ENCODE results near the gene FSD1. TPM values are rescaled to one million over a fixed set of nuclear protein-coding genes. Genes with fewer than 3 reads are reported as not detected.

Gene FSD1
- total RNA-seq, 1 donor from 2014 or later, result 46.5 TPM

GRCh38 chr19:4360641-4361151 is 56.3 kb downstream of the FSD1 start:
- no peaks in the 10 kb centered on the region for H3K4me1 Mint-ChIP-seq (ENCODE audit: low read depth)
- H3K27ac Mint-ChIP-seq, result no peak overlapping the region
- no peaks in the 10 kb centered on the region for H3K27me3 Mint-ChIP-seq (ENCODE audit: insufficient read depth)
- peaks cover 9% of the 10 kb centered on the region for H3K36me3 Mint-ChIP-seq (ENCODE audit: low read depth)
- DNase-seq (ENCODE audit: low spot score), result no peak
- H3K9me3 Mint-ChIP-seq, result no peaks in the 10 kb centered on the region
- intact Hi-C loops (cut with micrococcal nuclease), result no loop called here
- H3K4me3 Mint-ChIP-seq, result no peak overlapping the region

- no peaks in the 10 kb centered on the region for H3K27me3 Mint-ChIP-seq (ENCODE audit: insufficient read depth)
- no peak for DNase-seq (ENCODE audit: low spot score)
- no peaks in the 10 kb centered on the region for H3K4me1 Mint-ChIP-seq (ENCODE audit: low read depth)
- H3K36me3 Mint-ChIP-seq (ENCODE audit: low read depth), result peaks cover 9% of the 10 kb centered on the region
- no peak overlapping the region for H3K4me3 Mint-ChIP-seq
- intact Hi-C loops (cut with micrococcal nuclease), result no loop called here
- H3K27ac Mint-ChIP-seq, result no peak overlapping the region
- no peaks in the 10 kb centered on the region for H3K9me3 Mint-ChIP-seq
These were observed 57.0 kb downstream of the FSD1 start for GRCh38 chr19:4361152-4362046.

DNA sequence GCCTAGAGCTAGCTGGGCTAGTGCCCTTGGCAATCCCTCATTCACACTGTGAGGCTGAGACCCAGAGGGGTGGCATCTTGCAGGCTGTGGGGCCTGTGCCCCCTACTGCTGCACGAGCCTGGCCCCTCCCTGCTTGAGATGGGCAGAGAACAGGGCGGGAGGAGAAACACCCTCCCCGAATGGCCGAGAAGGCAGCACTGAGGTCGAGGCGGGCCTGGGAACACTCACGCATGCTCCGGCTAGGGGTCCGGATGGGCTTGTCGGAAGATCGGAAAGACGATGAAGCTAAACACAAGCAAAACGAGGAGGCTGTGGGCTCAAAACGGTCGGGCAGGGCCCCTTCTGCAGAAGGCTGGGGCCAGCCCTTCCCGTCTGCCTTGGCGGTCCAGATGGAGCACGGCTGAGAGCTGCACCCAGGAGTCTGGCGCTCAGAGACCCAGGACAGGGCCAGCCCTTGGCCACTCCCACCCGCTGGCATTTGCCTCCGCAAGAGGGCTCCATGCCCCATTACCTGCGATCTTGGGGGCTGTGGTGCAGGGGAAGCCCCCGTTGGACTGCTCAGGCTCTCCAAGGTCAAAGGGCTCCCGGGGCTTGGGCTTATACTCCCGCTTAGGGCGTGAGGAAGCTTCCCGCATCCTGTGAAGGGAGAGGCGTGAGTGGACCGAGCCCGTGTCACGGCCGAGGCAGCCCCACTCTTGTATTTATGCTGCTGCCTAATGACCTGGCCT is 57.9 kb downstream of the FSD1 start:
- no peaks in the 10 kb centered on the region for H3K9me3 Mint-ChIP-seq
- no peak overlapping the region for H3K4me3 Mint-ChIP-seq
- H3K27ac Mint-ChIP-seq, result no peak overlapping the region
- intact Hi-C loops (cut with micrococcal nuclease), result no loop called here
- DNase-seq (ENCODE audit: low spot score), result no peak
- H3K4me1 Mint-ChIP-seq (ENCODE audit: low read depth), result no peaks in the 10 kb centered on the region
- peaks cover 9% of the 10 kb centered on the region for H3K36me3 Mint-ChIP-seq (ENCODE audit: low read depth)
- H3K27me3 Mint-ChIP-seq (ENCODE audit: insufficient read depth), result no peaks in the 10 kb centered on the region

- peaks cover 4% of the 10 kb centered on the region for H3K4me1 Mint-ChIP-seq (ENCODE audit: low read depth)
- no peaks in the 10 kb centered on the region for H3K9me3 Mint-ChIP-seq
- peaks cover 9% of the 10 kb centered on the region for H3K36me3 Mint-ChIP-seq (ENCODE audit: low read depth)
- intact Hi-C loops (cut with micrococcal nuclease), result no loop called here
- DNase-seq (ENCODE audit: low spot score), result no peak
- H3K4me3 Mint-ChIP-seq, result no peak overlapping the region
- H3K27ac Mint-ChIP-seq, result no peak overlapping the region
- no peaks in the 10 kb centered on the region for H3K27me3 Mint-ChIP-seq (ENCODE audit: insufficient read depth)
These were observed 58.6 kb downstream of the FSD1 start for GRCh38 chr19:4362831-4363545.

- DNase-seq (ENCODE audit: low spot score), result no peak
- Mint-ChIP-seq H3K4me1 (ENCODE audit: low read depth) (peaks cover 12% of the 10 kb centered on the region), H3K36me3 (ENCODE audit: low read depth) (peaks cover 9% of the 10 kb centered on the region), H3K9me3 (no peaks in the 10 kb centered on the region), H3K4me3 (no peak overlapping the region), H3K27me3 (ENCODE audit: insufficient read depth) (no peaks in the 10 kb centered on the region), H3K27ac (no peak overlapping the region)
- intact Hi-C loops (cut with micrococcal nuclease), result no loop called here
These were observed 59.3 kb downstream of the FSD1 start for GRCh38 chr19:4363571-4364304.

DNA sequence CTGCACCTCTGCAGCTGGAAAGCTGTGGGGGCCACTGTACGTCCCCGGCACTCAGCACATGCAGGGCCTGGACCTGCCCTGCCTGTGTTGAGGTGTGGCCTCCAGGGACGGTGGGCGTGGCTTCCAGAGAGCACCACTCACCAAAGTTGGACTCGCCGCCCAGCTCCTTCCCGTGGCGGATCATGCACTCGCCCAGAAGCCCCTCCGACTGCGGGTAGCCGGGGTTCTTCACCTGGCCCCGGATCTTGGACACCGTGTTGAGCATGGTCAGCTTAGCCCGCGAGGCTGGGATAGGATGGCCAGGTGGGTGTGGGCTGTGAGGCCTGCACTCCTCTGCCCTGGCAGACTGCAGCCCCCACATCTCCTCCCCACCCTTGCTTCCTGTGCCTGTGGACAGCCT is 60.9 kb downstream of the FSD1 start:
- Mint-ChIP-seq H3K4me3 (no peak overlapping the region), H3K9me3 (no peaks in the 10 kb centered on the region), H3K36me3 (ENCODE audit: low read depth) (peaks cover 6% of the 10 kb centered on the region), H3K4me1 (ENCODE audit: low read depth) (peaks cover 16% of the 10 kb centered on the region), H3K27me3 (ENCODE audit: insufficient read depth) (no peaks in the 10 kb centered on the region), H3K27ac (no peak overlapping the region)
- intact Hi-C loops (cut with micrococcal nuclease), result no loop called here
- no peak for DNase-seq (ENCODE audit: low spot score)

GRCh38 chr19:4365791-4366665 is 61.6 kb downstream of the FSD1 start:
- no peak overlapping the region for H3K27ac Mint-ChIP-seq
- no peak for DNase-seq (ENCODE audit: low spot score)
- peaks cover 5% of the 10 kb centered on the region for H3K36me3 Mint-ChIP-seq (ENCODE audit: low read depth)
- H3K4me1 Mint-ChIP-seq (ENCODE audit: low read depth), result peaks cover 23% of the 10 kb centered on the region
- intact Hi-C loops (cut with micrococcal nuclease), result no loop called here
- H3K27me3 Mint-ChIP-seq (ENCODE audit: insufficient read depth), result no peaks in the 10 kb centered on the region
- no peaks in the 10 kb centered on the region for H3K9me3 Mint-ChIP-seq
- H3K4me3 Mint-ChIP-seq, result no peak overlapping the region

DNA sequence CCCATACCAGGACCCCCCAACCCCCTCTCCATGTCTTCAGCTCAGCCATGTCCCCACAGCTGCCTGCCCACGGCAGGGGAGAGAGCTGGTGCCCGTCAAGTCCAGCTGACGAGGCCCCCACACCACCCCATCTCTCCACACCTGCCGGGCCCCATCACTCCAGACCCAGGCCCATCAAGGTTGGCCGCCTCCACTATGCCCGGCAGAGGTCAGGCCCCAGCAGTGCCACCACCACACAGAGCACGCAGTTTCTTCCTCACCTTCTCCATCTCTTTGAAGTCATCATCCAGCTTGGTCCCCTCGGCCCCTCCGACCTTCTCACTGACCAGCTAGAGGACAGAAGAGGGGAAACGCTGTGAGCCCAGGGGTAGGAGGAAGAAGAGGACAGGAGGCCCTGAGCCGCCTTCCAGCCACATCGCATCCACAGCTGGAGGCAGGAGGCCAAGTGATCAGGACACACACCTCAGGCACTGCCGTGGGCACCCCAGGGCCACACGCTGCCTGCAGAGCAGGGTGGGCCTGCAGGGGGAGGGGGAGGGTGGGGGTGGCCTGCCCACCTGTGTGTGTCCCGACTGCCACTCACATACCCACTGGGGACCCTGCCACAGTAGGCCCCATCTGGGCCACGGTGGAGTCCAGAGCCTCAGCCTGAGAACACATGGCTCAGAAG is 62.4 kb downstream of the FSD1 start:
- H3K27me3 Mint-ChIP-seq (ENCODE audit: insufficient read depth), result no peaks in the 10 kb centered on the region
- H3K36me3 Mint-ChIP-seq (ENCODE audit: low read depth), result peaks cover 5% of the 10 kb centered on the region
- H3K4me1 Mint-ChIP-seq (ENCODE audit: low read depth), result peaks cover 31% of the 10 kb centered on the region
- H3K27ac Mint-ChIP-seq, result no peak overlapping the region
- no peaks in the 10 kb centered on the region for H3K9me3 Mint-ChIP-seq
- H3K4me3 Mint-ChIP-seq, result no peak overlapping the region
- intact Hi-C loops (cut with micrococcal nuclease), result no loop called here
- DNase-seq (ENCODE audit: low spot score), result no peak

- H3K27ac Mint-ChIP-seq, result peak overlapping the region; percentile 71
- peaks cover 3% of the 10 kb centered on the region for H3K36me3 Mint-ChIP-seq (ENCODE audit: low read depth)
- H3K4me1 Mint-ChIP-seq (ENCODE audit: low read depth), result peaks cover 36% of the 10 kb centered on the region
- H3K27me3 Mint-ChIP-seq (ENCODE audit: insufficient read depth), result no peaks in the 10 kb centered on the region
- no peaks in the 10 kb centered on the region for H3K9me3 Mint-ChIP-seq
- DNase-seq (ENCODE audit: low spot score), result no peak
- intact Hi-C loops (cut with micrococcal nuclease), result no loop called here
- H3K4me3 Mint-ChIP-seq, result no peak overlapping the region
These were observed 62.9 kb downstream of the FSD1 start for GRCh38 chr19:4367336-4367723.

DNA sequence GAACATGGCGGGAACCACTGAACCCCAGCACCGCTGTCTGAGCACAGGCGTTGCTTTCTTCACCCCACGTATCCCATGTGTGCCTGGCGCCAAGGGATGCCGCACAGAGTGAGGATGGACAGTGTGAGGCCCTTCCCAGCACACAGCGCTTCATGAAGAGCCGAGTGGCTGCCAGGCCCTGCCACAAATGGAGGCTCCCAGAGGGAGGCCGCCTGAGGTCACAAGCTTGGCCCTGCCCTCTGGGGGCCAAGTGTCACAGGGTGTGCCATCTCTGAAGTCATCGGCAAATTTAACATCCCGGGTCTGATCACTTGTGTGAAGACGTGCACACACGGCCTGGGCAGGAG is 63.4 kb downstream of the FSD1 start:
- H3K36me3 Mint-ChIP-seq (ENCODE audit: low read depth), result peaks cover 3% of the 10 kb centered on the region
- DNase-seq (ENCODE audit: low spot score), result no peak
- no peak overlapping the region for H3K4me3 Mint-ChIP-seq
- no peaks in the 10 kb centered on the region for H3K9me3 Mint-ChIP-seq
- H3K27me3 Mint-ChIP-seq (ENCODE audit: insufficient read depth), result no peaks in the 10 kb centered on the region
- peaks cover 36% of the 10 kb centered on the region for H3K4me1 Mint-ChIP-seq (ENCODE audit: low read depth)
- intact Hi-C loops (cut with micrococcal nuclease), result no loop called here
- H3K27ac Mint-ChIP-seq, result peak overlapping the region; percentile 71

DNA sequence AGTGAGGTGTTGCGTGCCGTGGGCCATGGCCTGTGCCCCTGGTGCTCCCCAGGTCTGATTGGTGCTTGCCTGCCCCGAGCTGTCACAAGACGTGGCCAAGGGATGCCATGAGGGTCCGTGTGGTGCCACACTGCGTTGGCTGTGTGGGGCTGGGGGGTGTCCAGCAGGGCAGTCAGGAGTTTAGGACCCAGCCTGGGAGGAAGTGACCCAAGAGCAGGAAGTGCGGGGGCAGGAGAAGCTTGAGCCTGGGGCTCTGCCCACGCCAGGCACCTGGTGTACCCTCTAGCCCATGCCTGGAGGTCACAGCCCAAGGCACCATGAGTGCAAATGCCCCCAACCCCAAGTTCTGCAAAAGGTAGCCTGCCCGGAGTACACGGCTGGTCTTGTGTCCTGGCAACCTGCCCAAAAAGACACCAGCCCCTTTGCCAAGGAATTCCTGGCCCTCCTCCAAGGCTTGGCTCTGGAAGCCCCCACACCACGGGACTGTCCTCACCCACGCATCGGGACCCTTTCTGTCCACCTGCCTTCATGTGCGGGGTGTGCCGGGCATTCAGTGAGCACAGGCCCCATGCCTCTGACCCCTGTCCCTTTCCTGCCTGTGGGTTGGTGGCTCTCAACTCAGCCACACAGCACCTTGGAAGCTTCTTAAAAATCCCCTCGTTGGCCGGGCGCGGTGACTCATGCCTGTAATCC is 63.9 kb downstream of the FSD1 start:
- Mint-ChIP-seq H3K4me3 (peak overlapping the region; percentile 65), H3K9me3 (no peaks in the 10 kb centered on the region), H3K27ac (peak overlapping the region; percentile 87), H3K36me3 (ENCODE audit: low read depth) (peaks cover 3% of the 10 kb centered on the region), H3K4me1 (ENCODE audit: low read depth) (peaks cover 36% of the 10 kb centered on the region), H3K27me3 (ENCODE audit: insufficient read depth) (no peaks in the 10 kb centered on the region)
- intact Hi-C loops (cut with micrococcal nuclease), result no loop called here
- no peak for DNase-seq (ENCODE audit: low spot score)
